HG02938 (cell line): Measurements from ENCODE around the gene CYP27B1.
"Not testable (repeated sequence)": the region's sequence is repeated elsewhere in the genome, so short reads cannot be mapped to it uniquely, and the experiment has no call there.

Source experiments
- ATAC-seq: cut with Tn5 transposase; IDR thresholded peaks from one replicate; pipeline ENCODE4 v1.9.1; 2021; ENCODE audit warnings: mild to moderate bottlenecking, moderate library complexity; ENCODE audit not compliant: unreplicated experiment

Gene CYP27B1

GRCh38 chr12:57724003-57724935 lies 42.6 kb downstream of the CYP27B1 start:
- no peak for ATAC-seq

DNA sequence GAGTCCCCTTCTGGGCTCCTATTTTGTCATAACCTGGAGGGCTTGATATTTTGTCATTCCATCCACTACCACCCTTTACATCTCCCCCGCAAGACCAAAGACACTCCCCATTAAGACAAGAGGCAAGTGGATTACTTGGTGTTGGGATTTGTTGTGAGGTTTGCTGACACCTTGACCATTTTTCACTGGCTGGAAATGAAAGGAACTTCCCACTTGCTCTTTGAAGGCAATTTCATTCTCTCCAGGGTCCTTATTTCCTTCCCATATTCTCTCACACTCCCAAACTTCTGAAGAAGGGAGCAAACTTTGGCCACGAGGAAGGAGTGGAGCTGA lies 43.3 kb downstream of the CYP27B1 start:
- ATAC-seq: no peak

- no peak for ATAC-seq
Observed at GRCh38 chr12:57722716-57723629, 43.9 kb downstream of the CYP27B1 start.

DNA sequence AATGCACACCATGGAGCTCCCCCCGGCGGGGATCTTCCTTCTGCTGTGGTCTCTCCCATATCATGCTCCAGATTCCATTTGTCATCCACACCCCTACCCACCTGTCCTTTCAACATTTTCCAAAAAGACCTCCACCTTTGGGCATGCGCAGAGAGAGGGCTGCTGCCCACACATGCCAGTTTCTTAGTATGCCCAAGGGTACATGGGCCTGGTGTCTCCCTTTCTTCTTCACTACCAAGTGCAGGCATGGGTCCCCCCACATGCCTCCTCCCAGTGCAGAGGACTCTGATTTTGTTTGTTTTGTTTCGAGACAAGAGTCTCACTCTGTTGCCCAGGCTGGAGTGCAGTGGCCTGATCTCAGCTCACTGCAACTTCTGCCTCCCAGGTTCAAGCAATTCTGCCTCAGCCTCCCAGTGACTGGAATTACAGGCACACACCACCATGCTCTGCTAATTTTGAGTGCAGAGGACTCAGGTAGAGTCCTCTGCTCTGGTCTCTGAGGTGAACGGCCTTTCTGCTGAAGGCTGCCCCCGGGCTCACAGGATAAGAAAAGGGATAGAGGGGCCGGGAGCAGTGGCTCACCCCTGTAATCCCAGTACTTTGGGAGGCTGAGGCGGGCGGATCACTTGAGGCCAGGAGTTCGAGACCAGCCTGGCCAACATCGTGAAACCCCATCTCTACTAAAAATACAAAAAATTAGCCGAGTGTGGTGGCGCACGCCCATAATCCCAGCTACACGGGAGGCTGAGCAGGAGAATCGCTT lies 44.9 kb downstream of the CYP27B1 start:
- not testable (repeated sequence) for ATAC-seq

- no peak for ATAC-seq
Observed at GRCh38 chr12:57720606-57721595, 46.0 kb downstream of the CYP27B1 start.

- ATAC-seq: no peak
Observed at GRCh38 chr12:57719777-57720605, 46.9 kb downstream of the CYP27B1 start.

DNA sequence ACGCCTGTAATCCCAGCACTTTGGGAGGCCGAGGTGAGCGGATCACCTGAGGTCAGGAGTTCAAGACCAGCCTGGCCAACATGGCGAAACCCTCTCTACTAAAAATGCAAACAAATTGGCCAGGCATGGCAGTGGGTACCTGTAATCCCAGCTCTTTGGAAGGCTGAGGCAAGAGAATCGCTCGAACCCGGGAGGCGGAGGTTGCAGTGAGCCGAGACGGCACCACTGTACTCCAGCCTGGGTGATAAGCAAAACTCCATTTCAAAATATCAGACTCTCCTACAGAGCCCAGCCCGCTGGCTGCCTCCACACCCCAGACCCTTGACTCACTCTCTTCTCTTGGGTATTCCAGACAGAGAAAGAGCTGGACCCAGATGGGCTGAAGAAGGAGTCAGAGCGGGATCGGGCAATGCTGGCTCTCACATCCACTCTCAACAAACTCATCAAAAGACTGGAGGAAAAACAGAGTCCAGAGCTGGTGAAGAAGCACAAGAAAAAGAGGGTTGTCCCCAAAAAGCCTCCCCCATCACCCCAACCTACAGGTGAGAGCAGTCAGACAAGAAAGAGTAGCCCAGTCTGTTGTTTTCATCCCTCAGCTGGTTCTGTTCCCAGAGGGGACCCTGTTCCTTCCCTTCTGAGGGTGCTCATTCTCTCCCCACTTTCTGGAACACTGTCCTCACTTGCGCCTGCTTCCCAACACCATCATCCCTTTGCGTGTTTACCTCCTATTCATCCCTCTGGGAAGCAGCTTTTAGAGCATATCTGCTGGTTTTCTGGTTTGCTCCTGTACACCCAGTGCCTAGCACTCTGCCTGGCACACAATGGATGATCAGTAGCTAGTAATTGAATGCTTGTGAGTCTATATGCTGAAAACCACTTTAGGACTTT lies 48.0 kb downstream of the CYP27B1 start:
- no peak for ATAC-seq

DNA sequence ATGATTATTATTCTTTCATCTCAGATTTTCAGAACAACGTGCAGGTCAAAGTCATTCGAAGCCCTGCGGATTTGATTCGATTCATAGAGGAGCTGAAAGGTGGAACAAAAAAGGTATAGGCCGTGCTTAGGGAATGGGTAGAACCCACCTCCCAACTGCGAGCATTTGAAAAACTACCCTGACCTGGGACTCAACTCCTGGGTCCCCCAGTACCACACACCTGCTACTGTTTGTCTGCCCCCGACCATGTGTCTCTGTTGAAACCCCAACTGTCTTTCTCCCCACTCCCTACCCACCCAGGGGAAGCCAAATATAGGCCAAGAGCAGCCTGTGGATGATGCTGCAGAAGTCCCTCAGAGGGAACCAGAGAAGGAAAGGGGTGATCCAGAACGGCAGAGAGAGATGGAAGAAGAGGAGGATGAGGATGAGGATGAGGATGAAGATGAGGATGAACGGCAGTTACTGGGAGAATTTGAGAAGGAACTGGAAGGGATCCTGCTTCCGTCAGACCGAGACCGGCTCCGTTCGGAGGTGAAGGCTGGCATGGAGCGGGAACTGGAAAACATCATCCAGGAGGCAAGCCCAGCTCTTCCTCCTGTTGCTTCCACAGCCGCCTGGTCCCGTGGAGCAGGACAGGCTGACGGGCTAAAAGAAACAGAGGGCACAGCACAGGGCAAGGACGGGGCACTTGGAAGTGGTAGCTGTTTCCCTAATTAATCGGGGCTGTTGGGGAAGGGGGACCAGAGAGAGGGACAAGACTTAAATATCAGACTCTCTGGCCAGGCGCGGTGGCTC lies 48.8 kb downstream of the CYP27B1 start:
- ATAC-seq: no peak

- ATAC-seq: no peak
Observed at GRCh38 chr12:57717131-57717530, 49.7 kb downstream of the CYP27B1 start.

GRCh38 chr12:57716305-57716704 lies 50.6 kb downstream of the CYP27B1 start:
- no peak for ATAC-seq

DNA sequence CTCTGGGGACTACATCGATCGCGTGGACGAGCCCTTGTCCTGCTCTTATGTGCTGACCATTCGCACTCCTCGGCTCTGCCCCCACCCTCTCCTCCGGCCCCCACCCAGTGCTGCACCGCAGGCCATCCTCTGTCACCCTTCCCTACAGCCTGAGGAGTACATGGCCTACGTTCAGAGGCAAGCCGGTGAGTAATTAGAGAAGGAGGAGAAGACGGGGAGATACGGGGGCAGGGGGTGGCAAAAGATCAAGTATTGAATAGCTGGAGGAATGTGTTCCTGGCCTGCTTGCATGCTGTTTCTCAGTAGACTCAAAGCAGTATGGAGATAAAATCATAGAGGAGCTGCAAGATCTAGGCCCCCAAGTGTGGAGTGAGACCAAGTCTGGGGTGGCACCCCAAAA lies 51.1 kb downstream of the CYP27B1 start:
- no peak for ATAC-seq

- ATAC-seq: not testable (repeated sequence)
Observed at GRCh38 chr12:57715036-57715748, 51.7 kb downstream of the CYP27B1 start.

DNA sequence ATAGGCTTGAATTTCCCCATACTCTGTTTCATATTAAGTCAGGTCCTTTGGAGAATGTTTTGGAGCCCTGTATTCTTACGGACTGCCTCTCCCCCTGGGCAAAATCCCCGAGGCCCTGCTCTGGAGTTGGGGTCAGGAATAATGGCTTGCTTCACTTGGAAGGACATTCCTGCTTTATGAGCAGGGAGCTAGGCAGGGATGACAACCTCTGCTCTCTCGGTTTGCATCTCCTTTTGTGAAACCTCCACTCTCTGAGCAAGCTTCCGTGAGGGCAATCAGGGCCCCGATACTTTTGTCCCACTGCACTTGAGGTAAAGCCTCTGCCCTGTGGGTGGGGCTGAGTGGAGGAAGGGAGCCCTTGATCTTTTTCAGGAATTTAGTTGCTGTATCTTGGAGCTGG lies 53.7 kb downstream of the CYP27B1 start:
- no peak for ATAC-seq

DNA sequence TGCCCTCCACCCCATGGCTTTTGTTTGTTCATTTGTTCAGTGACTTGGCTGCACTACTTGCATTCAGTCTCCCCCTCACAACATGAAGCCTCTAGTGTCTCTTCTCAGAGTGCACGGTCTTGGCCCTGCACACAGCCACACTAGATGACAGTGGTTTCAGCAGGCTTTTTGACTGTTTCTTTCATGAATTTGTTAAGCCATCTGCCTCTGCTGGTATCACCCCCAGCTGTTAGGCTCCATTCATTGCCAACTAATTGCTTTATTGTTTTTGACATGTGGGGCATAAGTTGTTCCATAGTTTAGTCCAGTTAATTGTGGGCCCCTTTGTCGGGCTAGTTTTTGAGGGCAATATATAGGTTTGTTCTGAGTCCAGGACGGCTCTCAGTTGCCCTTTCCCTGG lies 54.2 kb downstream of the CYP27B1 start:
- no peak for ATAC-seq
